OCI-LY1 (cell line): ENCODE measurements around the gene PRRC2C.

Experiments
- H2AFZ ChIP-seq: fragments of 200-600 bp; sonication (generic), shearing (Covaris generic); 2 replicates; pipeline ENCODE4 v1.6.0; 2014; ENCODE audit warnings: antibody characterized with exemption, mild to moderate bottlenecking, low read length
- H3F3A ChIP-seq: fragments of 200-600 bp; sonication (generic), shearing (Covaris generic); 2 replicates; pipeline ENCODE4 v1.6.0; 2014; ENCODE audit warnings: mild to moderate bottlenecking, antibody characterized with exemption, low read length, moderate library complexity; ENCODE audit not compliant: insufficient read depth
- H3K27ac ChIP-seq: fragments of 200-600 bp; sonication (generic); 2 replicates; pipeline ENCODE4 v1.5.1; 2014; ENCODE audit warnings: low read length, mixed run types, mild to moderate bottlenecking, low read depth; ENCODE audit not compliant: poor library complexity, severe bottlenecking
- H3K27me3 ChIP-seq: fragments of 200-600 bp; sonication (generic); 2 replicates; pipeline ENCODE4 v1.6.0; 2014; ENCODE audit warnings: antibody characterized with exemption, mild to moderate bottlenecking, low read length, moderate library complexity; ENCODE audit not compliant: insufficient read depth
- H3K36me3 ChIP-seq: fragments of 200-600 bp; sonication (generic); 2 replicates; pipeline ENCODE4 v1.6.1; 2014; ENCODE audit warnings: mild to moderate bottlenecking, antibody characterized with exemption, low read length, moderate library complexity, mixed read lengths; ENCODE audit not compliant: insufficient read depth
- H3K4me1 ChIP-seq: fragments of 200-600 bp; sonication (generic); 2 replicates; pipeline ENCODE4 v1.5.1; 2014; ENCODE audit warnings: mild to moderate bottlenecking, low read length, moderate library complexity; ENCODE audit not compliant: insufficient read depth, severe bottlenecking
- H3K4me2 ChIP-seq: fragments of 200-600 bp; sonication (generic), shearing (Covaris generic); 2 replicates; pipeline ENCODE4 v1.6.1; 2014; ENCODE audit warnings: low read length
- H3K4me3 ChIP-seq: fragments of 200-600 bp; sonication (generic); 2 replicates; pipeline ENCODE4 v1.5.1; 2014; ENCODE audit warnings: low read length, low read depth, mild to moderate bottlenecking, mixed read lengths; ENCODE audit not compliant: poor library complexity, severe bottlenecking
- H3K79me2 ChIP-seq: fragments of 200-600 bp; shearing (Covaris generic); 2 replicates; pipeline ENCODE4 v1.6.1; 2016; ENCODE audit warnings: mixed run types, low read length, mixed read lengths; ENCODE audit not compliant: insufficient read depth
- H3K9ac ChIP-seq: fragments of 200-600 bp; sonication (generic), shearing (Covaris generic); 2 replicates; pipeline ENCODE4 v1.6.1; 2014; ENCODE audit warnings: mild to moderate bottlenecking, low read length, mixed read lengths
- H3K9me2 ChIP-seq: fragments of 200-600 bp; sonication (generic), shearing (Covaris generic); 2 replicates; pipeline ENCODE4 v1.6.1; 2014; ENCODE audit warnings: low read depth, mild to moderate bottlenecking, low read length, mixed read lengths
- H3K9me3 ChIP-seq: fragments of 200-600 bp; shearing (Covaris generic); 2 replicates; pipeline ENCODE4 v1.6.1; 2014; ENCODE audit warnings: low read length, mixed read lengths
- H4K20me1 ChIP-seq: fragments of 200-600 bp; sonication (generic), shearing (Covaris generic); 2 replicates; pipeline ENCODE4 v1.6.0; 2016; ENCODE audit warnings: mild to moderate bottlenecking, low read length; ENCODE audit not compliant: insufficient read depth
- CTCF ChIP-seq: fragments of 200-600 bp; sonication (generic), shearing (Covaris generic); IDR thresholded peaks from 2 replicates; pipeline ENCODE4 v1.5.1; 2017; ENCODE audit warnings: mild to moderate bottlenecking, antibody characterized with exemption, low read length, moderate library complexity, mixed read lengths
- EZH2 ChIP-seq: fragments of 200-600 bp; sonication (generic), shearing (Covaris generic); IDR thresholded peaks from 2 replicates; pipeline ENCODE4 v1.8.0; 2017; ENCODE audit warnings: borderline replicate concordance, mixed run types, mild to moderate bottlenecking, antibody characterized with exemption, low read length, moderate library complexity, mixed read lengths

The PRRC2C gene

GRCh38 chr1:171494076-171494475 is 8.7 kb downstream of the PRRC2C start:
- Histone ChIP-seq H3K36me3 (peaks cover 45% of the 10 kb centered on the region), H3K4me2 (no peak overlapping the region)

GRCh38 chr1:171495444-171495843 is 10.1 kb downstream of the PRRC2C start:
- Histone ChIP-seq H4K20me1 (peaks cover 11% of the 10 kb centered on the region), H3K27ac (no peak overlapping the region), H2AFZ (no peak overlapping the region), H3K4me3 (no peak overlapping the region), H3K27me3 (no peaks in the 10 kb centered on the region), H3K79me2 (peaks cover 99% of the 10 kb centered on the region), H3K9me3 (no peaks in the 10 kb centered on the region), H3K36me3 (peaks cover 43% of the 10 kb centered on the region), H3K9me2 (no peaks in the 10 kb centered on the region), H3F3A (no peaks in the 10 kb centered on the region), H3K9ac (no peak overlapping the region), H3K4me2 (no peak overlapping the region), H3K4me1 (peaks cover 8% of the 10 kb centered on the region)
- no peak for TF ChIP-seq EZH2
- TF ChIP-seq CTCF: no peak

More at GRCh38 chr1:171494076-171494475, 8.7 kb downstream of the PRRC2C start:
- H4K20me1 ChIP-seq: peaks cover 15% of the 10 kb centered on the region
- H3K9ac ChIP-seq: no peak overlapping the region
- H3K4me3 ChIP-seq: no peak overlapping the region
- no peaks in the 10 kb centered on the region for H3K9me3 ChIP-seq
- no peak overlapping the region for H2AFZ ChIP-seq
- H3K79me2 ChIP-seq: peaks cover 99% of the 10 kb centered on the region
- no peaks in the 10 kb centered on the region for H3K27me3 ChIP-seq
- peaks cover 12% of the 10 kb centered on the region for H3K4me1 ChIP-seq
- TF ChIP-seq EZH2 (no peak), CTCF (no peak)
- H3F3A ChIP-seq: no peaks in the 10 kb centered on the region
- H3K9me2 ChIP-seq: no peaks in the 10 kb centered on the region
- H3K27ac ChIP-seq: no peak overlapping the region

- H3K4me3 ChIP-seq: no peak overlapping the region
- H3K9me3 ChIP-seq: no peaks in the 10 kb centered on the region; the same call in 1 of the 2 replicates
- peaks cover 100% of the 10 kb centered on the region for H3K79me2 ChIP-seq
- H3K9ac ChIP-seq: no peak overlapping the region
- TF ChIP-seq EZH2 (no peak), CTCF (no peak)
- no peak overlapping the region for H2AFZ ChIP-seq
- no peak overlapping the region for H3K4me2 ChIP-seq
- H3K27me3 ChIP-seq: no peaks in the 10 kb centered on the region
- H3F3A ChIP-seq: no peaks in the 10 kb centered on the region
- H3K27ac ChIP-seq: no peak overlapping the region
- H4K20me1 ChIP-seq: peaks cover 4% of the 10 kb centered on the region; the same call in 1 of the 2 replicates
- H3K36me3 ChIP-seq: peaks cover 73% of the 10 kb centered on the region
- no peaks in the 10 kb centered on the region for H3K9me2 ChIP-seq
- H3K4me1 ChIP-seq: no peaks in the 10 kb centered on the region
These were observed 15.0 kb downstream of the PRRC2C start for GRCh38 chr1:171500304-171500703.
